ENCODE measurements around the gene GRHL3.

The GRHL3 gene

DNA sequence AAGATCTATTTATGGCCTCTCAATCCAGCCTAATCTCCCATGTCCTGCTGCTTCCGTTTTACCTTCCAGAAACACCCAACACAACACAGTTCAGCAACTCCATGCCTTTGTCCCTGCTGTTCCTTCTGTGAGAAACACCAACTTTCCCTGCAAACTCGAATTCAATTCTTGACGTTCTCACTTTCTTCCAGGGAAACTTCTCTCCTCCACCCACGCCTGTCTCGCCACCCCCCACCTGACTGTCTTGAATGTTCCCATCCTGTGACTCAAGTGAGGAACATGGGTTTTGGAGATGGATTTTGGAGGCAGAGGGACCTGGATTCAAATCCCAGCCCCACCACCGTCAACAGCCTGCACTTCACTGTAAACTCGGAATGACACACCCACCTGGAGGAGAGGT lies 44.8 kb downstream of the GRHL3 start:
- no peaks in the 10 kb centered on the region for H3K27me3 Mint-ChIP-seq
- no peaks in the 10 kb centered on the region for H3K36me3 Mint-ChIP-seq (ENCODE audit: insufficient read depth)
- H3K27ac Mint-ChIP-seq, result no peak overlapping the region
- no peak overlapping the region for H3K4me3 Mint-ChIP-seq
- peaks cover 0 to 2% of the 10 kb centered on the region in 2 donors for H3K4me1 Mint-ChIP-seq (ENCODE audit: low read depth in 2 of 2)
- no peak for ATAC-seq (replicated peaks)
- no peak for DNase-seq
- H3K9me3 Mint-ChIP-seq, result no peaks in the 10 kb centered on the region

DNA sequence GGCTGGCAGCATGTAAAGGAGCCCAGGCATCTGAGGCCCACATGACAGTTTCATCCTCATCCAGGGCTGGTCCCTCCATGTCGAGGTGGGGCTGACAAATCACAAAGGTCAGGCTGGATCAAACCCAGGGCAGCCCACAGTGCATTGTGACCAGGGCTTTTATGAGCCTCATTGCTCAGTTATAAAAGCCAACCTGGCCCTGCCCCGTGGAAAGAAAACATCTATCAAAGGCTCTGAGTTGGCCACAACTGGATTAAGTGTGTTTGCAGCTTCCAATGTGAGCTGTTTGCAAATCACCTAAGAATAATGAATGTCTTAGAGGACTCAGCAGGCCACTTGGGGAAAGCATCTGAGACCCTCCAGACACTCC lies 45.4 kb downstream of the GRHL3 start:
- Mint-ChIP-seq H3K9me3 (no peaks in the 10 kb centered on the region), H3K27ac (no peak overlapping the region), H3K4me1 (ENCODE audit: low read depth in 2 of 2) (peaks cover 0 to 2% of the 10 kb centered on the region in 2 donors), H3K27me3 (no peaks in the 10 kb centered on the region), H3K36me3 (ENCODE audit: insufficient read depth) (no peaks in the 10 kb centered on the region), H3K4me3 (no peak overlapping the region)
- DNase-seq, result no peak
- ATAC-seq (replicated peaks), result no peak

DNA sequence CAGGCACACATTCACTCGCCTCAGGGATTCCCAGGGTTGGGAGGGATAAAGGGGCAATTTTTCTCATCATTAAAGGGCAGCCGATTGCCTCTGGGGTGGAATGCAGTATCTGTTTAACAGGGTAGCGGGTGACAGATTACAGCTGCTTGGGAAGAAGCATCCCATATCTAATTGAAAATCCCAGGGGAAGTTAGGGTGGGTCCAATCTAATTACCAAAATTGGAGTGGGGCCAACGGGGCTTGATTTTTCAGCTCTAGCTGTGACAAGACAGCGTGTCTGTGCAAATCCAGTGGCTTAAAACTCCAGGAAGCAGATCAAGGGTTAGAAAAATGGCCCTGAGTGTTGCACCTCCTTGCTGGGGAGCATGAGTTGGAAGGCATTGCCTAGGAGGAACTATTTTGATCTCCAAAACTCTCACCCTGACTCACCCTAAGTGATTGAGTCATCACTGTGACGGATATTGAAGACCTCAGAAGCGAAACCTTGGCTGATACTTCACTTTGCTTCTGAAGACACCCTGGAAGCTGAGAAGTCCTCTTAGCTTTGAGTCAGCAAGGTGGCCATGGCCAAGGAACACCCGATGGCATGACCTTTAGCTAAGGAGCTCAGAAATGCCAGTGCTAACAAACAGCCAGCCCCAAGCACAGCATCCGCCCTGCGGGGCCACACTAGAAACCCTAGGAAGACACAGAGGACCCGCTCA lies 46.0 kb downstream of the GRHL3 start:
- no peaks in the 10 kb centered on the region for H3K9me3 Mint-ChIP-seq
- H3K27me3 Mint-ChIP-seq, result no peaks in the 10 kb centered on the region
- no peak for DNase-seq
- H3K36me3 Mint-ChIP-seq (ENCODE audit: insufficient read depth), result no peaks in the 10 kb centered on the region
- peaks cover 0 to 2% of the 10 kb centered on the region in 2 donors for H3K4me1 Mint-ChIP-seq (ENCODE audit: low read depth in 2 of 2)
- no peak overlapping the region for H3K27ac Mint-ChIP-seq
- no peak overlapping the region for H3K4me3 Mint-ChIP-seq
- ATAC-seq (replicated peaks), result no peak

GRCh38 chr1:24366707-24367106 lies 47.5 kb downstream of the GRHL3 start:
- Mint-ChIP-seq H3K4me1 (ENCODE audit: low read depth in 2 of 2) (peaks cover 0 to 2% of the 10 kb centered on the region in 2 donors), H3K4me3 (no peak overlapping the region), H3K27me3 (no peaks in the 10 kb centered on the region), H3K36me3 (ENCODE audit: insufficient read depth) (no peaks in the 10 kb centered on the region), H3K9me3 (no peaks in the 10 kb centered on the region), H3K27ac (no peak overlapping the region)
- DNase-seq (no peak), ATAC-seq (replicated peaks) (no peak)

DNA sequence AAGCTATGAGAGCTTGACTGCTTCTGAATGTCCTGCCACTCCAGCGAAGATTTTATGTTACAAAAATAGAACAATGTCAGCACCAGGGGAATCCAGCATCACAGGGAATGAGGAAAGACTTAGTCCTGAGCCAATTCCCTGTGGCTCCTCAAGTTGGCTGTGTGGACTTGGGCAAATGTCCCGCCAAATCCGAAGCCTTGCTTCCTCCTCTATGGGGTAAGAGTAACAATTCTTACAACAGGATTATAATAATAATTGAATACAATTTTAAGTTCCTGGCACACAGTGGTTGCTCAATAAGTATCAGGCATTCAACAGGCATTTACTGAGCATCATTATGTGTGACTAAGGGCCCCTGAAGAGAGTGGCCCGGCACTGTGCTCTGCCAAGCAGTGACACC lies 50.0 kb downstream of the GRHL3 start:
- no peak for ATAC-seq (replicated peaks)
- Mint-ChIP-seq H3K27me3 (no peaks in the 10 kb centered on the region), H3K4me1 (ENCODE audit: low read depth in 2 of 2) (peaks cover 0 to 4% of the 10 kb centered on the region in 2 donors), H3K27ac (no peak overlapping the region), H3K4me3 (no peak overlapping the region), H3K9me3 (no peaks in the 10 kb centered on the region), H3K36me3 (ENCODE audit: insufficient read depth) (no peaks in the 10 kb centered on the region)
- DNase-seq, result no peak

GRCh38 chr1:24369801-24370200 lies 50.6 kb downstream of the GRHL3 start:
- H3K9me3 Mint-ChIP-seq, result no peaks in the 10 kb centered on the region
- no peaks in the 10 kb centered on the region for H3K27me3 Mint-ChIP-seq
- ATAC-seq (replicated peaks) (no peak), DNase-seq (no peak)
- no peak overlapping the region for H3K4me3 Mint-ChIP-seq
- H3K27ac Mint-ChIP-seq, result no peak overlapping the region
- no peaks in the 10 kb centered on the region for H3K36me3 Mint-ChIP-seq (ENCODE audit: insufficient read depth)
- H3K4me1 Mint-ChIP-seq (ENCODE audit: low read depth in 2 of 2), result peaks cover 0 to 4% of the 10 kb centered on the region in 2 donors

DNA sequence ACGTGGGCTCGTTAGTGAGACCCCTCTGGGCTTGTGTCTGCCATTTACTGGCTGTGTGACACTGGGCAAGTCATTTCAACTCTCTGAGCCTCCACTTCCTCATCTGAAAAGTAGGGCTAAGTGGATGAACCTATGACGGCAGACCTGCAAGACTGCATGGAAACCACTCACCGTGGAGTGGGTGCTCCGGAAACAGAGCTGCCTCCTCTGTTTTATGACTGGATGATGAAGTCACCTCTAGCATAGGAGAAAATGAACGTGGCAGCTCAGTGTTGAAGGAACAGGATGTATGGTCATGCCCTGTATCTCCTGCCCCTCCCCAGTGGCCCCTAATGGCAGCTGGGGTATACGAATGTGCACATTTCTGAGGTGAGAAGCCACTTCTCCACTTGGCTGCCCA lies 53.9 kb downstream of the GRHL3 start:
- Mint-ChIP-seq H3K27ac (peak overlapping the region in 1 of 2 donors; percentile 39), H3K4me3 (no peak overlapping the region), H3K36me3 (ENCODE audit: insufficient read depth) (no peaks in the 10 kb centered on the region), H3K4me1 (ENCODE audit: low read depth in 2 of 2) (peaks cover 0 to 2% of the 10 kb centered on the region in 2 donors), H3K27me3 (no peaks in the 10 kb centered on the region), H3K9me3 (no peaks in the 10 kb centered on the region)
- DNase-seq (no peak), ATAC-seq (replicated peaks) (peak; percentile 54)

DNA sequence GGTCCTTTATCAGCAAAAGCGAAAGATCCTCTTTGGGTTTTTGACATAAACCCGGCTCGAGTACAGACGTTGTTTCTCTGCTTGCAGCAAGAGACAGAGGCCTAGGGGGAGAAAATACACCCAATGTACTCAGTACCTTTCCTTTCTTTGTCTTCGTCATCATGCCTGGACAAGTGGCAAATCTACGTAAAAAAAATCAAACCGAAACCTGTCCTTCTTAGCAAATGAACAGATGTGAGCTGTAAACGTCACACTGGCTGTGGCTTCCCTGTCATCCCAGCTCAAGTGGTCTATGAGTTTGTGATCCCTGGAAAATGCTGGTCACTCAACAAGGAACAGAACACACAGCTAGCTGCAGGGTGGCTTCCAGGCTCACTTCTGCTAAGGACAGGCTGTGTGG lies 54.6 kb downstream of the GRHL3 start:
- DNase-seq (no peak), ATAC-seq (replicated peaks) (no peak)
- Mint-ChIP-seq H3K4me1 (ENCODE audit: low read depth in 2 of 2) (peaks cover 0 to 2% of the 10 kb centered on the region in 2 donors), H3K27ac (peak overlapping the region in 1 of 2 donors; percentile 39), H3K4me3 (no peak overlapping the region), H3K27me3 (no peaks in the 10 kb centered on the region), H3K9me3 (no peaks in the 10 kb centered on the region), H3K36me3 (ENCODE audit: insufficient read depth) (no peaks in the 10 kb centered on the region)

- DNase-seq (no peak), ATAC-seq (replicated peaks) (no peak)
- peaks cover 0 to 2% of the 10 kb centered on the region in 2 donors for H3K4me1 Mint-ChIP-seq (ENCODE audit: low read depth in 2 of 2)
- H3K27ac Mint-ChIP-seq, result peak overlapping the region in 1 of 2 donors; percentile 1
- no peaks in the 10 kb centered on the region for H3K27me3 Mint-ChIP-seq
- H3K9me3 Mint-ChIP-seq, result no peaks in the 10 kb centered on the region
- H3K36me3 Mint-ChIP-seq (ENCODE audit: insufficient read depth), result peaks cover under 1% of the 10 kb centered on the region
- H3K4me3 Mint-ChIP-seq, result no peak overlapping the region
Measured at GRCh38 chr1:24374891-24375786, 56.0 kb downstream of the GRHL3 start.

GRCh38 chr1:24379733-24380315 lies 60.7 kb downstream of the GRHL3 start:
- Mint-ChIP-seq H3K4me1 (ENCODE audit: low read depth in 2 of 2) (peaks cover 0 to 7% of the 10 kb centered on the region in 2 donors), H3K9me3 (no peaks in the 10 kb centered on the region), H3K36me3 (ENCODE audit: insufficient read depth) (peaks cover 5% of the 10 kb centered on the region), H3K4me3 (no peak overlapping the region), H3K27ac (peak overlapping the region in 1 of 2 donors; percentile 24), H3K27me3 (no peaks in the 10 kb centered on the region)
- ATAC-seq (replicated peaks), result no peak
- DNase-seq, result no peak

DNA sequence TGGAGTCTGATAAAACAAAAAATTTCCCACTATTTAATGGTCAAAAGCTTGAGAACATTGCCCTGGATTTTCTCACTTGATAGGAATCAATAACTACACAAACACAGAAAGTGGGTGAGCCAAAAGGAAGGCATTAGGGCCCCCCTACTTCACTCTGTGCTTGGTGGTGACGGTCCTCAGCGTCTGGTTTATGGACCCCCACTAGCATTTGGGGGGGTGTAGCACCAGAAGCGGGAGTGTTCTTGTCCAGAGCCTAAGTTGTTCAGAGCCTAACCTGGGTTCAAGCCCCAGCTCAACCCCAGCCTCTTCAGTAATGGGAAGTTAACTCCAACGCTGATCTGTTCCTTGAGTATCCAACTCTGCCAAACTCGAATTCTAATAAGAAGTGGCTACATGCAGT lies 61.4 kb downstream of the GRHL3 start:
- Mint-ChIP-seq H3K27ac (peak overlapping the region in 1 of 2 donors; percentile 24), H3K4me1 (ENCODE audit: low read depth in 2 of 2) (peaks cover 4 to 12% of the 10 kb centered on the region in 2 donors), H3K9me3 (no peaks in the 10 kb centered on the region), H3K4me3 (no peak overlapping the region), H3K36me3 (ENCODE audit: insufficient read depth) (peaks cover 5% of the 10 kb centered on the region), H3K27me3 (no peaks in the 10 kb centered on the region)
- DNase-seq (no peak), ATAC-seq (replicated peaks) (no peak)

DNA sequence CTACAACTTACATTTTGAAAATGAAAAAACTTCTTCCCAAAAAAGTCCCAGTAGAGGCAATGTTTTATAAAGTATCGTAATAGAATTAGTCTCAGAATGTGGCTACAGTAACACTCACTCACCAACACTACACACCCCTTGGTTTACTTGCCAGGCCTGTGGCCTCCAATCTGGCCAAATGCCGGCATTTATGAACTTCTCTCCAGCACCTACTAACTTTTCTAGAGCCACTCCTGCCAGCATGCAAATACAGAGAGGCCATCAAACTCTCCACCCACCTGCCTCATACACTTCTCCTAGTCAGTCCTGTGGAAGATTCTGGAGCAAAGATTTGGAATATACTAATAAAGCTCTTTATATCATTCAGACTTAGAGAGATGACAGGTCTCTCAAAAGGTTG lies 62.1 kb downstream of the GRHL3 start:
- DNase-seq, result no peak
- no peaks in the 10 kb centered on the region for H3K27me3 Mint-ChIP-seq
- no peaks in the 10 kb centered on the region for H3K9me3 Mint-ChIP-seq
- peaks cover 4 to 17% of the 10 kb centered on the region in 2 donors for H3K4me1 Mint-ChIP-seq (ENCODE audit: low read depth in 2 of 2)
- H3K4me3 Mint-ChIP-seq, result no peak overlapping the region
- H3K27ac Mint-ChIP-seq, result no peak overlapping the region
- H3K36me3 Mint-ChIP-seq (ENCODE audit: insufficient read depth), result peaks cover 5% of the 10 kb centered on the region
- ATAC-seq (replicated peaks), result no peak

- H3K4me3 Mint-ChIP-seq, result no peak overlapping the region
Measured at GRCh38 chr1:24382165-24382577, 63.0 kb downstream of the GRHL3 start.

More at GRCh38 chr1:24382165-24382577, 63.0 kb downstream of the GRHL3 start:
- DNase-seq (no peak), ATAC-seq (replicated peaks) (no peak)
- no peaks in the 10 kb centered on the region for H3K9me3 Mint-ChIP-seq
- peaks cover 5% of the 10 kb centered on the region for H3K36me3 Mint-ChIP-seq (ENCODE audit: insufficient read depth)
- peaks cover 4 to 23% of the 10 kb centered on the region in 2 donors for H3K4me1 Mint-ChIP-seq (ENCODE audit: low read depth in 2 of 2)
- H3K27me3 Mint-ChIP-seq, result no peaks in the 10 kb centered on the region
- no peak overlapping the region for H3K27ac Mint-ChIP-seq

All from effector memory CD8-positive, alpha-beta T cell (primary cell).